Duodenal mucosa (tissue), 2 donors: ENCODE measurements around the gene ERVV-1.

ENCODE experiments used
- H3K27ac ChIP-seq: one replicate; pipeline ENCODE4 v1.7.0; 2013; ENCODE audit warnings: low read depth, low read length
- H3K27me3 ChIP-seq, 2 donors: one replicate each; pipeline ENCODE4 v1.7.0; 2013; ENCODE audit warnings: low read length in 2 of 2, control low read depth in 1 of 2; ENCODE audit not compliant: insufficient read depth in 2 of 2, control insufficient read depth in 1 of 2
- H3K36me3 ChIP-seq, 2 donors: one replicate each; pipeline ENCODE4 v1.7.0; 2013; ENCODE audit warnings: low read length in 2 of 2, control low read depth in 1 of 2; ENCODE audit not compliant: insufficient read depth in 2 of 2, control insufficient read depth in 1 of 2
- H3K4me1 ChIP-seq, 2 donors: one replicate each; pipeline ENCODE4 v1.7.0; 2013; ENCODE audit warnings: low read length in 2 of 2, control low read depth in 1 of 2; ENCODE audit not compliant: insufficient read depth in 2 of 2, control insufficient read depth in 1 of 2
- H3K4me3 ChIP-seq, 2 donors: one replicate each; pipeline ENCODE4 v1.7.0; 2013; ENCODE audit warnings: low read length in 2 of 2, low read depth in 1 of 2
- H3K9ac ChIP-seq, 2 donors: one replicate each; pipeline ENCODE4 v1.7.0; 2013; ENCODE audit warnings: low read length in 2 of 2, low read depth in 1 of 2
- H3K9me3 ChIP-seq, 2 donors: one replicate each; pipeline ENCODE4 v1.7.0; 2013; ENCODE audit warnings: low read length in 2 of 2, control low read depth in 1 of 2; ENCODE audit not compliant: control insufficient read depth in 1 of 2

The ERVV-1 gene

GRCh38 chr19:53055117-53055516, 41.4 kb downstream of the ERVV-1 start:
- Histone ChIP-seq H3K4me1 (no peaks in the 10 kb centered on the region), H3K9ac (no peak overlapping the region), H3K27me3 (no peaks in the 10 kb centered on the region), H3K36me3 (no peaks in the 10 kb centered on the region), H3K27ac (no peak overlapping the region), H3K4me3 (no peak overlapping the region), H3K9me3 (peaks cover 23 to 27% of the 10 kb centered on the region in 2 donors)

GRCh38 chr19:53057904-53058580, 44.3 kb downstream of the ERVV-1 start:
- Histone ChIP-seq H3K27me3 (no peaks in the 10 kb centered on the region), H3K4me1 (no peaks in the 10 kb centered on the region), H3K27ac (no peak overlapping the region), H3K36me3 (no peaks in the 10 kb centered on the region), H3K9ac (no peak overlapping the region), H3K4me3 (no peak overlapping the region), H3K9me3 (peaks cover 44 to 45% of the 10 kb centered on the region in 2 donors)
